ENCODE results near the gene ZDHHC3. TPM values are rescaled to one million over a fixed set of nuclear protein-coding genes. Genes with fewer than 3 reads are reported as not detected.

Gene ZDHHC3, protein sequence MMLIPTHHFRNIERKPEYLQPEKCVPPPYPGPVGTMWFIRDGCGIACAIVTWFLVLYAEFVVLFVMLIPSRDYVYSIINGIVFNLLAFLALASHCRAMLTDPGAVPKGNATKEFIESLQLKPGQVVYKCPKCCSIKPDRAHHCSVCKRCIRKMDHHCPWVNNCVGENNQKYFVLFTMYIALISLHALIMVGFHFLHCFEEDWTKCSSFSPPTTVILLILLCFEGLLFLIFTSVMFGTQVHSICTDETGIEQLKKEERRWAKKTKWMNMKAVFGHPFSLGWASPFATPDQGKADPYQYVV
- total RNA-seq (10 to 100 TPM; 38.8 to 53.9 (median 44.5) TPM), total RNA-seq (28.6 to 84.1 (median 53.0) reads per million in 29 experiments)
- 42.3 TPM for total RNA-seq (2013)

DNA sequence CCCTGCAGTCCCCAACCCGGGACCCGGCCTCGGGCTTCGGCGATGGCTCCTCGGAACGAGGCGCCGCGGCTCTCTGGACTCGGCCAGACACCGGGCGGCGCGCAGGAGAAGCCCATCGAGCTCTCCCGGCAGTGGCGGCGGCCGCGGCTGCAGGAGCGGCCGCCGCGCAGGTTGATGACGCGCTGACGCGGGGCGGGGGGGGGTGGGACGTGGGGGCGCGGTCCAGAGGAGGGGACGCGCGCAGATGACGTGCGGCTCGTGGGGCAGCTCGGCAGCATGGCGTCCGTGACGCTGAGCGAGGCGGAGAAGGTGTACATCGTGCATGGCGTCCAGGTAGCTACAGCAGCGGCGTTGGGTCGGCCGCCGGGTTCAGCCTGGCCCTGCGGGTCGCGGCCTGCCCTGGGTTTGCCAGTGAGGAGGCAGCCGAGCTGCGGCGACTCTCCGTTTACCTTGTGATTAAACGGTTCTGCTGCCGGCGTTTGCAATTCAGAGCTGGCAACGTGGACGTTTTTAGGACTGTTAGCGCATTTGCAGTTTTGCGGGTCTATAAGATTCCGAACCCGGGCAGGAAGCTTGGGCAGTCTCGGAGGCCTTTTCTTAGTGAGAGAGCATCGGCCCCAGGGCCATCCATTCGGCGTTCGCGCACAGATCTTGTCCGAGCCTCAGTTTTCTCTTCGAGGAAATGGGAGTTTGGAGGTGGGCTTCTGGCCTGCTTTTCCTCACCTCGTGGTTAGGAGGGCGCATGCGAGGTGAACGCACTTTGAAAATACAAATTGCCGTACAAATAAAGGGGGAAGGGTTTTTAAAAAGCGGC is at the start of gene ZDHHC3, which contains the start of gene EXOSC7:
TSS of gene ZDHHC3 (minus strand) at position 173 of the 814 bp plus-strand sequence. CDS start 16,738 bp downstream, outside the sequence.
TSS of gene EXOSC7 (plus strand) at position 243 of the 814 bp plus-strand sequence. CDS start at position 277, 34 bp downstream.
- H3K36me3 Mint-ChIP-seq: peaks cover 4% of the 10 kb centered on the region
- ChIA-PET CTCF (interaction anchor here (0.5 to 0.9 kb wide), 5 partner anchors 14 to 680 kb away, joined by 3 to 6 read pairs (median 3); no protein-coding TSS in a partner anchor), POLR2A (interaction anchor here (0.5 to 1.0 kb wide), 8 partner anchors 8 to 534 kb away, joined by 3 to 6 read pairs (median 4); partner anchors contain the start of genes KIAA1143 (in 1 of the 2) and KIF15 (in 1 of the 2))
- H3K27me3 ChIP-seq (replicated peaks in 1 of 2; ENCODE audit: control insufficient read depth in 2 of 2, extremely low read depth in 1 of 2, insufficient read depth in 2 of 2, low read length in 1 of 2): no peaks in the 10 kb centered on the region
- WGBS (ENCODE audit: insufficient coverage): under 1% methylated on average over 78 of the region's 82 CpGs
- H3K27ac Mint-ChIP-seq: peak within 1 kb of the TSS; percentile 88 to 89
- H3K36me3 ChIP-seq (ENCODE audit: control insufficient read depth in 2 of 2, extremely low read depth in 1 of 2, insufficient read depth in 1 of 2, low read length in 1 of 2): peaks cover 0 to 1% of the 10 kb centered on the region in 2 donors
- no peaks in the 10 kb centered on the region for H3K27me3 Mint-ChIP-seq
- H3K27ac ChIP-seq (ENCODE audit: low read length): peak within 1 kb of the TSS; percentile 84
- DNase-seq (peak; percentile 67 to 96 (median 85)), ATAC-seq (replicated peaks in 1 of 4) (peak; percentile 93 to 97 (median 95))
- H3K4me1 ChIP-seq (ENCODE audit: control insufficient read depth in 1 of 2, extremely low read depth in 1 of 2, insufficient read depth in 2 of 2, low read length in 2 of 2): peaks cover 37 to 45% of the 10 kb centered on the region in 2 experiments
- no peaks in the 10 kb centered on the region for H3K9me3 Mint-ChIP-seq
- peak within 1 kb of the TSS; percentile 99 for H3K4me3 ChIP-seq (ENCODE audit: control insufficient read depth in 1 of 2, extremely low read depth in 1 of 2, low read length in 1 of 2)
- H3K9me3 ChIP-seq: no peaks in the 10 kb centered on the region
- H3K4me3 Mint-ChIP-seq: peak within 1 kb of the TSS; percentile 94 to 99 (median 94)
- H3K4me1 Mint-ChIP-seq: peaks cover 67 to 75% (median 73%) of the 10 kb centered on the region in 3 donors

DNA sequence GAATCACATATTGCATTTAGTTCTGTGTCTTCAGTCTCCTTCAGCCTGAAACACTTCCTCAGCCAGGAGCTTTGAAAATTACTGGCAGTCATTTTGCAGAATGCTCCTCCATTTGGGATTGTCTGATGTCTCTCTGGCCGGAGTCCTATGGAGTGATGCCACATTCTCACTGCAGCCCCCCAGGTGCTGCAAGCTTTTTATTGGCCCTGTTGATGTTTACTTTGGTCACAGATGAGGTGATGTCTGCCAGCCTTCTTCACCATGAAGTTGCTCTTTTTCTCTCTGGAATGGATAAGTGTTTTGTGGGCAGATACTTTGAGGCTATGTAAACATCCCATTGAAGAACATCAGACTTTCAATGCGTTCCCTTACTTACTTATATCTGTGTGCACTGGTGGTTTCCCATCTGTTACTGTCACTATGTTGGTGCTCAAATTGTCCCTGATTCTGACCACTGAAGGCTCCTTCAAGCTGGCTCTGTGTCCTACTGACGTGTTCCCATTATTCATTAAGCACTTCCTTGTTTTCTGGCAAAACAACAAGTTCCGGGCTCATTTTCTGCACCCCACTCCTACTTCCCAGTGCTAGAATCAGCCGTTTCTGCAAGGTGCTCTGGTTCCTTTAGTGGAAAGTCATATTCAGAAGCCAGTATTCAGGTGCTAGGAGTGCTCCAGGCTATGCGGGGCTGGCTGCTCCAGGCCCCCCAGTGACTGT is 48.7 kb upstream of the ZDHHC3 start:
- Histone ChIP-seq H3K36me3 (ENCODE audit: control insufficient read depth in 2 of 2, extremely low read depth in 1 of 2, insufficient read depth in 1 of 2, low read length in 1 of 2) (no peaks in the 10 kb centered on the region), H3K27ac (ENCODE audit: low read length) (no peak overlapping the region), H3K4me1 (ENCODE audit: control insufficient read depth in 1 of 2, extremely low read depth in 1 of 2, insufficient read depth in 2 of 2, low read length in 2 of 2) (peaks cover 13 to 15% of the 10 kb centered on the region in 2 experiments), H3K9me3 (no peaks in the 10 kb centered on the region), H3K27me3 (replicated peaks in 1 of 2; ENCODE audit: control insufficient read depth in 2 of 2, extremely low read depth in 1 of 2, insufficient read depth in 2 of 2, low read length in 1 of 2) (peaks cover 0 to 24% of the 10 kb centered on the region in 2 experiments), H3K4me3 (ENCODE audit: control insufficient read depth in 1 of 2, extremely low read depth in 1 of 2, low read length in 1 of 2) (no peak overlapping the region)
- Mint-ChIP-seq H3K36me3 (no peaks in the 10 kb centered on the region), H3K4me3 (no peak overlapping the region), H3K27me3 (peaks cover 0 to 6% of the 10 kb centered on the region in 2 donors), H3K9me3 (no peaks in the 10 kb centered on the region), H3K27ac (no peak overlapping the region), H3K4me1 (peaks cover 17 to 32% (median 20%) of the 10 kb centered on the region in 3 donors)
- POLR2A ChIA-PET: no interaction called here
- CTCF ChIA-PET: no interaction called here
- WGBS (ENCODE audit: insufficient coverage): 94% methylated on average over 4 of the region's 6 CpGs
- DNase-seq (no peak), ATAC-seq (replicated peaks in 1 of 4) (no peak)

DNA sequence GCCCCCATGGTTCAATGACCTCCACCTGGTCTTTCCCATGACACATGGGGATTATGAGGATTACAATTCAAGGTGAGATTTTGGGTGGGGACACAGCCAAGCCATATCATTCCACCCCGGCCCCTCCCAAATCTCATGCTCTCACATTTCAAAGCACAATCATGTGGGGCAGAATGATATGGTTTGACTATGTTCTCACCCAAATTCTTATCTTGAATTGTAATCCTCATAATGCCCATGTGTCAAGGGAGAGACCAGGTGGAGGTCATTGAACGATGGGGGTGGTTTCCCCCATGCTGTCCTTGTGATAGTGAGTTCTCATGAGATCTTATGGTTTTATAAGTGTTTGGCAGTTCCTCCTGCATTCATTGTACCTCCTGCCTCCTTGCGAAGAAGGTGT is 47.7 kb upstream of the ZDHHC3 start:
- peaks cover 0 to 21% of the 10 kb centered on the region in 2 experiments for H3K27me3 ChIP-seq (replicated peaks in 1 of 2; ENCODE audit: control insufficient read depth in 2 of 2, extremely low read depth in 1 of 2, insufficient read depth in 2 of 2, low read length in 1 of 2)
- ChIA-PET POLR2A (no interaction called here), CTCF (no interaction called here)
- peaks cover under 1% of the 10 kb centered on the region for H3K36me3 Mint-ChIP-seq
- H3K4me1 ChIP-seq (ENCODE audit: control insufficient read depth in 1 of 2, extremely low read depth in 1 of 2, insufficient read depth in 2 of 2, low read length in 2 of 2): peaks cover 13 to 15% of the 10 kb centered on the region in 2 experiments
- peaks cover 0 to 4% of the 10 kb centered on the region in 2 donors for H3K27me3 Mint-ChIP-seq
- no peak overlapping the region for H3K27ac ChIP-seq (ENCODE audit: low read length)
- H3K9me3 ChIP-seq: no peaks in the 10 kb centered on the region
- no peak overlapping the region for H3K4me3 Mint-ChIP-seq
- H3K4me3 ChIP-seq (ENCODE audit: control insufficient read depth in 1 of 2, extremely low read depth in 1 of 2, low read length in 1 of 2): no peak overlapping the region
- H3K4me1 Mint-ChIP-seq: peaks cover 17 to 32% (median 23%) of the 10 kb centered on the region in 3 donors
- H3K9me3 Mint-ChIP-seq: no peaks in the 10 kb centered on the region
- no CpG with 5 or more reads among the region's 3 CpGs for WGBS (ENCODE audit: insufficient coverage)
- H3K27ac Mint-ChIP-seq: no peak overlapping the region
- DNase-seq (no peak), ATAC-seq (replicated peaks in 1 of 4) (no peak)
- H3K36me3 ChIP-seq (ENCODE audit: control insufficient read depth in 2 of 2, extremely low read depth in 1 of 2, insufficient read depth in 1 of 2, low read length in 1 of 2): no peaks in the 10 kb centered on the region

DNA sequence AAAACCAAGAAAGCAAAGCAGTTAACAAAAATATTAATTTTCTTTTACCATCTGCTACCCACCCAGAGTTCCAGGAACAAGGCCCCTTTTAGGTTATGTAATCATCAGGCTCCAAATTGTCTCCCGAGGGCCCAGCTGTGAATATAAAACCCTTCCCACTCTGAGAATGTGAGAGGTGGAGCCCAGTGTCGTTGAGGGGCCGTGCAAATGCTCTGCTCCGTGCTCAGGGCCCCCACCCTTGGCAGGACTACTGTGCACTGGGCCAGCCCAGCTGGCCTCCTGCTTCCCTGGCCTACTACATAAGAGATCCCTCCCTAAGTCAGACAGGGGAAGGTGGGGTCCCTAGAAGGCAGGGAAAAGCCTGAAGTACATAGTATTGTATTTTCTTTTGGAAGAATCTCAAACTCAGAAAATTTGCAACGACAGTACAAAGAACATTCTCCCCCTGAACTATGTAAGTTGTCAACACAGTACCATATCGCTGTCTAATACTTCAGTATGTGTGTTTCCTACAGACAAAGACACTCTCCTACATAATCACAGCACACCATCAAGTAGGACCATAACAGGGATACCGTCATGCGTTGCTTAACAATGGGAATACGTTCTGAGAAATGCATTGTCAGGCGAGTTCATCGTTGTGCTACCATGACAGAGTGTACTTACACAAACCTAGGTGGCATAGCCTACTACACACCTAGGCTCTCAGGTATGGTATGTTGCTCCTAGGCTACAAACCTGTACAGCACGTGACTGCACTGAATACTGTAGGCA is 45.7 kb upstream of the ZDHHC3 start:
- POLR2A ChIA-PET: interaction anchor here in 1 of 2 donors (0.5 kb wide), 1 partner anchor 45 kb away, joined by 4 read pairs; no protein-coding TSS in a partner anchor

DNA sequence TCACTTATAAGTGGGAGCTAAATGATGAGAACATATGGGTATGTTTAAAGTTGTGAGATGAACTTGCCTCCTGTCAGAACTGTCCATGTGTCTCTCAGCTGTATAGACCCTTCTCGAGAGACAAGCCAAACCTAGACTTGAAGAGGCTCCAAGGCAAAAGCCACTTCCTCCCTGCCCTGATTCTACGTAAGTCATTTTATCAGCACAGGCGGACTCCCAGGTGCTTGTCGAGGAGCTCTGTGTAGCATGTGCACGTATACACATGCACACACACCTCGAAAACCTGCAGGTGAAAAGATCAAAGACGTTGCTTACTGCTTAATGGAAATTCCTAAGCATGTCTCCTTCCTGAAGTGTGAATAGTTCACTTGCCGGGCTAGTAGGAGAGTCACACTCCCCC is 44.6 kb upstream of the ZDHHC3 start:
- no peaks in the 10 kb centered on the region for H3K27me3 ChIP-seq (replicated peaks in 1 of 2; ENCODE audit: control insufficient read depth in 2 of 2, extremely low read depth in 1 of 2, insufficient read depth in 2 of 2, low read length in 1 of 2)
- Mint-ChIP-seq H3K36me3 (peaks cover 11% of the 10 kb centered on the region), H3K9me3 (no peaks in the 10 kb centered on the region), H3K4me3 (peak overlapping the region in 1 of 3 donors; percentile 7), H3K27ac (peak overlapping the region; percentile 63 to 80), H3K4me1 (peaks cover 19 to 30% (median 25%) of the 10 kb centered on the region in 3 donors), H3K27me3 (no peaks in the 10 kb centered on the region)
- whole genome bisulfite sequencing (ENCODE audit: insufficient coverage): 8% methylated on average over 3 of the region's 8 CpGs
- ChIA-PET CTCF (interaction anchor here (0.6 kb wide), 2 partner anchors 15 to 191 kb away, joined by 3 to 4 read pairs; no protein-coding TSS in a partner anchor), POLR2A (no interaction called here)
- peak overlapping the region; percentile 10 for H3K27ac ChIP-seq (ENCODE audit: low read length)
- peaks cover 13 to 17% of the 10 kb centered on the region in 2 experiments for H3K4me1 ChIP-seq (ENCODE audit: control insufficient read depth in 1 of 2, extremely low read depth in 1 of 2, insufficient read depth in 2 of 2, low read length in 2 of 2)
- ATAC-seq (replicated peaks in 1 of 4) (peak; percentile 85 to 98 (median 92)), DNase-seq (peak in 26 of 35 experiments; percentile 15 to 59 (median 31))
- H3K36me3 ChIP-seq (ENCODE audit: control insufficient read depth in 2 of 2, extremely low read depth in 1 of 2, insufficient read depth in 1 of 2, low read length in 1 of 2): no peaks in the 10 kb centered on the region
- H3K4me3 ChIP-seq (ENCODE audit: control insufficient read depth in 1 of 2, extremely low read depth in 1 of 2, low read length in 1 of 2): no peak overlapping the region
- no peaks in the 10 kb centered on the region for H3K9me3 ChIP-seq

More for the DNA sequence above, 45.7 kb upstream of the ZDHHC3 start:
- Histone ChIP-seq H3K36me3 (ENCODE audit: control insufficient read depth in 2 of 2, extremely low read depth in 1 of 2, insufficient read depth in 1 of 2, low read length in 1 of 2) (no peaks in the 10 kb centered on the region), H3K4me3 (ENCODE audit: control insufficient read depth in 1 of 2, extremely low read depth in 1 of 2, low read length in 1 of 2) (no peak overlapping the region), H3K27me3 (replicated peaks in 1 of 2; ENCODE audit: control insufficient read depth in 2 of 2, extremely low read depth in 1 of 2, insufficient read depth in 2 of 2, low read length in 1 of 2) (peaks cover 0 to 9% of the 10 kb centered on the region in 2 experiments), H3K9me3 (no peaks in the 10 kb centered on the region), H3K4me1 (ENCODE audit: control insufficient read depth in 1 of 2, extremely low read depth in 1 of 2, insufficient read depth in 2 of 2, low read length in 2 of 2) (peaks cover 13 to 17% of the 10 kb centered on the region in 2 experiments), H3K27ac (ENCODE audit: low read length) (no peak overlapping the region)
- no peaks in the 10 kb centered on the region for H3K9me3 Mint-ChIP-seq
- H3K4me3 Mint-ChIP-seq: peak overlapping the region in 1 of 3 donors; percentile 7
- 87% methylated on average over 3 of the region's 12 CpGs for WGBS (ENCODE audit: insufficient coverage)
- CTCF ChIA-PET: no interaction called here
- H3K4me1 Mint-ChIP-seq: peaks cover 19 to 32% (median 25%) of the 10 kb centered on the region in 3 donors
- ATAC-seq (replicated peaks in 1 of 4) (no peak), DNase-seq (no peak)
- no peaks in the 10 kb centered on the region for H3K27me3 Mint-ChIP-seq
- H3K36me3 Mint-ChIP-seq: peaks cover 6% of the 10 kb centered on the region
- H3K27ac Mint-ChIP-seq: peak overlapping the region; percentile 23 to 63

Data from T-cell (primary cell).